IPS DF 4.7 (cell line): ENCODE data around the gene EGFLAM.

Experiments used
- DNase-seq: peaks from one replicate; pipeline ENCODE4 v3.0.0-alpha.2; 2013; ENCODE audit warnings: low spot score; ENCODE audit errors: extremely low read depth

Gene EGFLAM

DNA sequence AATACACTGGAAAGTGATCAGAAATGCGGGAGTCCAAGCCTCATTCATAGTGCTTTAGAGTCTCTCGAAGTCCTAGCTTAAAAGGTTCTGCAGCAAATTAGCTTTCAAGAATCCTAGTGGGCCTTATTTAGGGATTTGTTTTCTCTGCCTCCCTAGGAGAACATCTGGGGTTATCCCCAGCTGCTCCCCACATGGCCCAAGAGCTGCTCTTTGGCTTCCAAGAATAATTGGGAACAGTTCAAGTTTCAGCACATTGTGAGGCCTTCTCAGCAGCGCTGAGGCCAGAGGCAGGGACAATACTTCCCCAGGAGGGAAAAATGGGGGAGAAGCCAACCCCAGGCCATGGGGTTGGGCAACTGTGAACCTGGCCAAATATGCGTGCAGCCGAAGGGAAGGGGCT, 189.4 kb downstream of the EGFLAM start:
- DNase-seq: no peak

- DNase-seq: no peak
Measured at GRCh38 chr5:38448568-38449350, 190.4 kb downstream of the EGFLAM start.

DNA sequence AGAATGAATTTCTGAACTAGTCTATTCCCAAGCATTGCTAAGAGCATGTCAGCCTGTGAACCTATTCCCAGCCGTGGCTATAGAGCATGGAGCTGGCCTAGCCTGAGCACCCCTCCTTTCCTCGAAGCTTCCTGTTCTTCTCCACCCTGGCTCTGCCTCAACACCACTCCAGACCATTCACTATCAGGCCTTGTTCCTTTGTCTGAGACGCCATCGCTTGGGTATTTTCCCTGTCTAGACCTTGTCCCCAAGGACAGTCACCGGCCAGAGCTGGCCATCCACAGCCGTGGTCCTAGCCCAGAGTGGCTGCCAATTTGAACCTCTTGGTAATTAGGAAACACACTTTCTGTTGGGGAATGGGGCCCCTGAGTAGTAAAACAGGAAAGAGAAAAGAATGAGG, 192.3 kb downstream of the EGFLAM start:
- DNase-seq: no peak

DNA sequence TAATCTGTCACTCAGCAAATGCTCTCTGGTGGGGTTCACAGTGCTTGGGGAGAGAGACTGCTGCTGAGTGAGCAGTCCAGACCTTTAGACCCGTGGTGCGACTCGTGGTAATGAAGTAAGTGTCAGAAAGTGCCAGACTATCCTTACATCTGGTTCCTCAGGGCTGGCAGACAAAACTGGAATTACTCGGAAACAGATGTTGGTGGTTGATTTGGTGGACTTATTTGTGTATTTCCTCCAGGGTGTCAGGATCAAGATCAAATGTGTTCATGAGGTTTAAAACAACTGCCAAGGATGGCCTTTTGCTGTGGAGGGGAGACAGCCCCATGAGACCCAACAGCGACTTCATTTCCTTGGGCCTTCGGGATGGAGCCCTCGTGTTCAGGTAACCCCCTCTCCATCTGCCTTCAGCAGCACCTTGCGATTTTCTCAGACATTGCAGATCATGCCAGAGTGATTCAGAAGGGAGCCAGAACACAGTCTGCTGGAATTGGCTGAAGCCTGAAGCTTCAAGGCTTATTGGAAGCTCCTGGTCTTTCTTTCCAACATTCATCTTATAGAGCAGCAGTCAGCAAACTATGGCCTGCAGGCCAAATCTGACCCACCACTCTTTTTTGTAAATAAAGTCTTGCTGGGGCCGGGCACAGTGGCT, 192.8 kb downstream of the EGFLAM start:
- DNase-seq: no peak

GRCh38 chr5:38452201-38452600, 193.8 kb downstream of the EGFLAM start:
- no peak for DNase-seq

DNA sequence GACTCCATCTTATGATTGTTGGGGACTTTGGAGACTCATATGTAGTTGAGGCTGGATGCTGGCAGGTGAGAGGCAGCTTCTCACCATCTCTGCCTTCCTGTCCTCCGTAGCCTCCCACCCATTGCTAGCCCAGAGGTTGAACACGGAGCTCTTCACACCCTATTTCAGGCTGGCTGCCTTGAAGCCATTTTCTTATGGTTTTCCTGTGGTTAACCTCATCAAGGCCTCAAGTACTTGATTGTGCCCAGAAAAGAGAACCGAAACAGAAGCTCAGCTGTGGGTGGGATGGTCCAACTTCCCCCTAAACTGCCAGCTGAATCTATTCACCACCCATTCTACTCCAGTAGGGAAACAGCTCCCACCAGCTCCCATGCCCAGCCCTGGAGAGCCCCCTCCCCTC, 195.1 kb downstream of the EGFLAM start:
- DNase-seq: no peak

- DNase-seq: no peak
Measured at GRCh38 chr5:38453921-38454320, 195.6 kb downstream of the EGFLAM start.

- no peak for DNase-seq
Measured at GRCh38 chr5:38455796-38456330, 197.5 kb downstream of the EGFLAM start.

GRCh38 chr5:38456657-38457399, 198.5 kb downstream of the EGFLAM start:
- DNase-seq: no peak

- no peak for DNase-seq
Measured at GRCh38 chr5:38458174-38458573, 199.8 kb downstream of the EGFLAM start.

- DNase-seq: no peak
Measured at GRCh38 chr5:38462976-38463633, 204.7 kb downstream of the EGFLAM start.

DNA sequence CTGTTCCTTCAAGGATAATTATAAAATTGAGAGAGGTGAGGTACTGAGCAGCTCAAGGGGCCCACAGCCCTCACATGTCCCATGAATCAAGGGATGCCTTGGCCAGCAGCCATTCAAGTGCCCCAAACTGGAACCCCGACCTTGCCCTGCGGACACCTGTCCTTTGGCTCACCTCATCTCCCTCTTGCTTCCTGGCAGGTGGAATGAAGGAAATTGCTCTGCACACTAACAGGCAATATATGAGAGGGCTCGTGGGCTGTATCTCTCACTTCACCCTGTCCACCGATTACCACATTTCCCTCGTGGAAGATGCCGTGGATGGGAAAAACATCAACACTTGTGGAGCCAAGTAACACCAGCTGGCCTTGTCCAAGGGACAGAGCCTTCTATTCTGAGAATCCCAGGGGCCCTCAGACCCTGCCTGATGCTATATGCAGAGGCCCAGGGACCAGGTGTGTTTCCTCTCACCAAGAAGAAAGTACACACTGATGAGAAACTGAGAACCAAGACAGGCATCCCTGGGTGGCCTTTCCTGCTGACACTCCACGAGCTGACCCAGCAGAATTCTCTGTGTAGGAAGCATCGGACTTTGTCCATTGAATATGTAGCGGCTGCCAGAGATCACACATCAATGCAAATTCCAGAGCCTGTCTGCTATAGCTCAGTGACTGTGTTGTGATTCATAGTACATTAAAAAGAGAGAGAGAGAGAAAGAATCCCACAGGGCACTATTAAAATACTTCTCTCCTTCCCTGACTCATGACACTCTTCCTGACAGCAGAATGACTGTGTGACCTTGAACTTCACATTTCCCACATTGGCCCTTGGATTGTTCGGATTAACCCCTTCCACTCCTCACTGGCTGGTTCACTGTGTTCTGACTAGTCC, 205.5 kb downstream of the EGFLAM start:
- no peak for DNase-seq

DNA sequence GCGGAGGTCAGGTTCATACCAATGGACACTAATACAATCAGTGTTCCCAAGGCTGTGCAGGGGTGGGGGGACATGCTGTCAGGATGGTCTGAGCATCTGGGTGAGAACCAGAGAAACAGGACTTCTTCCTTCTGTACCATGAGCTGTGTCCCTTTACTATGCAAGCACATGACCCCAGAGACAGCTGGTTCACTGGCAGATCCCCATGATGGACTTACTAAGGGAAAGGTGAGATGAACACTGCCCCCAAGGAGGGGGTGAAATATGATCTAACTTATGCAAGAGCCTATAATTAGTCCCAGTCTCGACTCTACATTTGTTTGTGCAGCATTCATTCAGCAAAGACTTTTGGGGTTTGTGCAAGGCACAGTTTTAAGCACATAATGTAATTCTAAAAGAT, 206.7 kb downstream of the EGFLAM start:
- DNase-seq: no peak

- no peak for DNase-seq
Measured at GRCh38 chr5:38465702-38466423, 207.5 kb downstream of the EGFLAM start.

DNA sequence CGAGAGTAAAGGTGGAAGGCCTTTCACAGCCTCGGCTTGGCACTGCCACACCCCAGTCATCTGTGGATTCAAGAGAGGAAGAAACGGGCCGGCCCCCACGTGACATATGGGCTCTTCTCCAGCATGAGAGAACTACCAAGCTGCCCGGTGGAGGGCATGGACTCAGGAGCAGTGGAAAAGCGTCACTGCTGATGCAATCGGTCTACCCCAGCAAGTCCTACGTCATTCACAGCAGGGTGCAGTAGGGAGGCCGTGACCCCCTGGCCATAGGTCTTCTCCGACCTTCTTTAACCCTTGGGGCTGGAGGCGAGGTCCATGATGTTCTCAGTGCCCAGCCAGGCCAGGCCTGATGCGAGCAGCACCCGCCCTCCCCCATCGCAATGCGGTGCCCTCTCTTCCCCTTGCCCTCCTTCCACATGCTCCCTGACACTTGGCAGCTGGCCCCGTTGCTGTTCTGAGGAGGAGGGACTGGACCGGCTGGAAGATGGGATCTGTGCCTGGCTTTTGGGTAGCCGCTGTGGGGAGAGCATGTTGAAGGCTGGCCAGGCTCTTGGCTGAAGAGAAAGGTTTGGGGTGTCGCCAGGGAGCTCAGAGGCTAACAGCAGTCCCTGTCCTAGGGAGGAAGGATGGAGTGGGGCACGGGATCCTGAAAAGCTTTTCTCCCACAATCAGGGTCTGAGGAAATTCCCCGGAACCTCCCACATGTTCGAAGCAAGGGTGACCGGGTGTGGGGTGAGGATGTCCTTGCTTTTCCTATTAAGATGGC, 208.2 kb downstream of the EGFLAM start:
- no peak for DNase-seq

GRCh38 chr5:38467353-38468040, 209.1 kb downstream of the EGFLAM start:
- DNase-seq: no peak

DNA sequence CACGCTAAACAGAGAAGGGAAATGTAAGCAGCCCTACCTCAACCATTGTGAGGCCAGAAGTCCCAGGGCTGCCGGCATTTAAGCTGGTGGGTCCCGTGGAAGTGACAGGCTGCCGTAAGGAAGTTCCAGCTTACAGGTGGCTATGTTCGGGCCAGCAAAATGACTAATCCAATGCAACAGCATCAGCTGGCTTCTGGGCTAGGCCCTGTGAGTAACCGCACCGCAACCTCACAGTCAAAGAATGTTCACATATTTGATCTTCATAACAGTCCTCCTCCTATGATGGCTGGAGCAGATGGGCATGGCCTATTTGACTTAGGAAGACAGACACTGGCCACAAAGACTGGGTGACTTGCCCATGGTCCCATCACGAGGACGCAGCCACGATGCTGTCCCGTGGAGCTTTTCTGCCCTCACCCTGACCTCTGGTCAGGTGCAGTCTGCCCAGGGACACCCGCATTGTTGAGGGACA, 209.9 kb downstream of the EGFLAM start:
- no peak for DNase-seq

- no peak for DNase-seq
Measured at GRCh38 chr5:38468978-38469706, 210.8 kb downstream of the EGFLAM start.
